Measurements from ENCODE around the gene PLA2G6.

GRCh38 chr22:38075105-38075825 is 106.4 kb downstream of the PLA2G6 start:
- TF ChIP-seq CTCF (IDR thresholded peaks at IDR 0.05) (no peak), POLR2A (IDR thresholded peaks at IDR 0.05) (no peak)
